Measurements from ENCODE around the gene RIPK4. TPM values are rescaled to one million over a fixed set of nuclear protein-coding genes. Genes with fewer than 3 reads are reported as not detected.

The RIPK4 gene
- total and polyA plus RNA-seq, 2 of the 13 experiments (the other 11 are each of a cell fraction or from before 2014, with no cell fraction given): 3.1 to 4.9 TPM

- TF ChIP-seq E2F1 (CRISPR knock-in tag; IDR thresholded peaks at IDR 0.05) (no peak), PATZ1 (CRISPR knock-in tag; IDR thresholded peaks at IDR 0.05) (peak; percentile 39; the same call in 1 of the 2 replicates), GABPB1 (CRISPR knock-in tag; IDR thresholded peaks at IDR 0.05) (peak; percentile 18; the same call in 1 of the 2 replicates), ZNF451 (CRISPR knock-in tag; IDR thresholded peaks at IDR 0.05) (no peak), ZNF501 (CRISPR knock-in tag; IDR thresholded peaks at IDR 0.05) (peak; percentile 50; the same call in 1 of the 2 replicates), ZNF235 (CRISPR knock-in tag; IDR thresholded peaks at IDR 0.05; ENCODE audit: borderline replicate concordance) (no peak), ZMAT5 (CRISPR knock-in tag; IDR thresholded peaks at IDR 0.05; ENCODE audit: borderline replicate concordance, low read depth) (no peak), ZNF839 (CRISPR knock-in tag; IDR thresholded peaks at IDR 0.05; ENCODE audit: borderline replicate concordance) (no peak), HNRNPH1 (optimal IDR thresholded peaks at IDR 0.05; ENCODE audit: low read depth, low read length) (no peak), ZNF879 (CRISPR knock-in tag; IDR thresholded peaks at IDR 0.05) (no peak), ZNF432 (CRISPR knock-in tag; IDR thresholded peaks at IDR 0.05; ENCODE audit: borderline replicate concordance) (no peak)
Observed at GRCh38 chr21:41712201-41712600, 54.7 kb downstream of the RIPK4 start (continued).
